ENCODE results near the gene UBXN10.

- TF ChIP-seq POLR2A (IDR thresholded peaks at IDR 0.05; ENCODE audit: low read depth) (no peak), CTCF (IDR thresholded peaks at IDR 0.05) (no peak), POLR2AphosphoS5 (IDR thresholded peaks at IDR 0.05) (no peak), EP300 (IDR thresholded peaks at IDR 0.05) (no peak)
Measured at GRCh38 chr1:20149601-20150325, 36.1 kb upstream of the UBXN10 start.

All from esophagus muscularis mucosa (tissue), 4 donors.